ENCODE results near the gene ZNF19.

The ZNF19 gene

GRCh38 chr16:71440669-71441347, 48.3 kb downstream of the ZNF19 start:
- DNase-seq: no peak

- no peak for DNase-seq
Measured at GRCh38 chr16:71439523-71439922, 49.6 kb downstream of the ZNF19 start.

GRCh38 chr16:71436473-71436872, 52.7 kb downstream of the ZNF19 start:
- no peak for DNase-seq

DNA sequence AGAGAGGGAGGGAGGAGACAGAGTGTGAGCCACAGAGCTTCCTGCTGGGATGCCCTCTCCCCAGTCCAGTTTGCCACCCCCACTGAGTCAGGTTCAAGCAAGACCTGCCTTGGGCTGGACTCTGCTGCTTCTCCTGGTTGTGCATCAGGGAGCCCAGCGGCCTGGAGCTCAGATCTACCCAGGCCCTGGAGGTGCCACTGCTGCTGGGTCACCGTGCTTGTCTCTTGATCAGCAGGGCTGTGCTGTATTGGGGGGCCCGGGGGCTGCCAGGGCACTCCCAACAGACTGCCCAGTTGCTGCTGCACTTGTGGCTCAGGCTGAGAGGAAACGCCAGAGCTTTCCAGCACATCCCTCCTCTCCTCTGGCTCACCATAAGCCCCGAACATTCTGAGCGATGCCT, 56.2 kb downstream of the ZNF19 start:
- no peak for DNase-seq

GRCh38 chr16:71431991-71432390, 57.1 kb downstream of the ZNF19 start:
- no peak for DNase-seq

GRCh38 chr16:71431176-71431575, 57.9 kb downstream of the ZNF19 start:
- DNase-seq: no peak

DNA sequence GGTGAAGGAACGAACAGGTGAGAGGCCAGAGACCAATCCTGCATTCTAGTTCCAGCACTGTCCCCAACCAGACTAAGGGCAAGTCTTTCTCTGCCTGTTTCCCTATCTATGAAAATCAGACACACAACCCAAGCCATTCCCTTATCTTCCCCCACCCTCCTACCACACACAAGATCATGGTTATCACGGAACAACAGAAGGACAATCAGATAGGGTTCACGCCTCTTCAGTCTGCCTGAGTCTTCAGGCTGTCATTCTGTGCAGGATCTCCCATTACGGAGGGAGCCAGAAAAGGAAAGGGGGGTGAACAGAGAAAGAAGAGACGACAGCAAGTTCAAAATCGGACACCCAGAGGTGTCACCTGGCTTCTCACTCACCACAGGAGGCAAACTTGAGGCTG, 58.4 kb downstream of the ZNF19 start:
- no peak for DNase-seq

DNA sequence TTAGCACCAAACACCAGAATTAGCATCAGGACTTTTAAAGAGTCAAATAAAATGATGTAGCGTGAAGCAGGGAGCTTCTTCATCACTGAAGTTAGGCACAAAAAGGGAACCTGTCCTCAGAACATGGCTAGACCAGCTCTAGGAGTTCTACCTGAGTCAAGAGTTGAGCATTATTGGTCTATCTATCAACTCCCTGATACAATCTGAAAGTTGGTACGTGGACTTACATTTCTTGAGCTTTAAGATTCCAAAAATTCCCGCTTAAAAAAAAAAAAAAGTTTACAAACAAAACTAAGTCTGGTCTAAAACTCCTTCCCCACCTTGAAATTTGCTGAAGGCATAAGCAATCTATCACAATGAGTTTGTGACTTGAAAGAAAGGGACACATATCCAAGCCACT, 59.5 kb downstream of the ZNF19 start:
- no peak for DNase-seq

GRCh38 chr16:71428883-71429282, 60.2 kb downstream of the ZNF19 start:
- no peak for DNase-seq

DNA sequence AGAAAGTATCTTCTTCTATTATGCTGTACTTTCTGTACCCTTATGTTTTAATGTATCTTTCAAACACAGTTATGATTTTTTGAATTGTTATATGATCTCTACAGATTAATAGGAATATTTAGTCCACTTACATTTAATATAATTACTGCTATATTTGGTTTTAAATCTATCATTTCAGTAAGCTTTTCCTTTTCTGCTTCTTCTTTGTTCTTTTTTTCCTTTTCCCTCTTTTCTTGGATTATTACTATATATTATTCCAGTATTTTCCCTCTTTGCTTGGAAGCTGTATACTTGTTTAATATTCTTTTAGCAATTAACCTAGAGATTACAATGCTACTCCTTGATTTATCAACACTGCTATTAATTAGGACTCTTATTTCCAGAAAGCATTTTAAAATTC, 60.7 kb downstream of the ZNF19 start:
- DNase-seq: no peak

- no peak for DNase-seq
Measured at GRCh38 chr16:71426880-71427615, 62.1 kb downstream of the ZNF19 start.

DNA sequence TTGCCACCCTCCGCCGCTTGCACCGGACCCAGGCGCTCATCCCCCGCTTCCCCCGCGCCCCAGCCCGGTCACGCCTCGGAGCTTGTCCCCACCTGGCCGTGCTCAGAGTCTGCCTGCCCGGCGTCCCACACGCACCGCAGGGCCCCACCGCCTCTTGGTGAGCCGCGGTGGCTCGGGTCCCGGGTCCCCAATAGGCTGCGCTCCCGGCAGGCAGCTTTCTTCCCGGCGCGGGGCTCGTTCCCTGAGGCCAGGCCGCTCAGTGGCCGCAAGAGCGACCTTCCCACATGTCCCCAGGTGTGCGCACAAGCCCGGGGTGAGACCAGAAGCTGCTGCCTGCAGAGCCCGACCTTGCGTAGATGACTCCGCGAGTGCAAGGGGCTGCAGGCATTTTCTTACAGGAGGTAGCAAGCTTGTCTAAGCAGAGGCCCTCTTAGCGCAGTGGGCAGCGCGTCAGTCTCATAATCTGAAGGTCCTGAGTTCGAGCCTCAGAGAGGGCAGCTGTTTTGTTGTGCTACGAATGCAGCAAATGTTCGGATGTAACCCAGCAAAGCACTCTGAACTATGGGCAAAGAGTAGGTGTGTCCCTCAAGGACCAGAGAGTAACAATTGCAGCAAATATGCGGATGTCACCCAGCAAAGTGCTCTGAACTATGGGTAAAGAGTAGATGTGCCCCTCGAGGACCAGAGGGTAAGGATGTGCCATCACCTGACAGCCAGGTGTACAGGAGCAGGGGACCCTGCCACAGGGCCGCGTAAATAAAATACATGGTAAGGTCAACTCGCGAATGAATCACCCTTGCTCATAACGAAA, 62.9 kb downstream of the ZNF19 start:
- DNase-seq: peak; percentile 84

DNA sequence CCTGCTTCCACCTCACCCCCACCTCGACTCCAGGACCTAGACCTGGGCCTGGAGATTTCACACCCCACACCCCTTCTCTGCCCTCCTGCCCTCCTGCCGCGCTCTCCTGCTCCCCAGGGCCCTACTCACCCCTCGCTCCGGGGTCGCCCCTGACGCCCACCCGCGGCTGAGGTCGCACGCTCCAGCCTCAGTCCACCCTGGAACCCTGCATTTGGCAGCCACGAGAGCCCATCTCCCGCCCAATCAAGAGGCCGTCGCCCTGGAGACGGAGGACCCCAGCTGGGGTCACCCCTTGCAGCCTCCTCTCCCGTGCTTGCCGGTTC, 63.4 kb downstream of the ZNF19 start:
- DNase-seq: no peak

GRCh38 chr16:71424626-71425025, 64.5 kb downstream of the ZNF19 start:
- no peak for DNase-seq

- no peak for DNase-seq
Measured at GRCh38 chr16:71423865-71424264, 65.3 kb downstream of the ZNF19 start.

All from DMS153 (cell line).